ENCODE measurements around the gene ACACA.

GRCh38 chr17:37273409-37274051 is 133.1 kb downstream of the ACACA start:
- TF ChIP-seq POLR2A (IDR thresholded peaks at IDR 0.05; ENCODE audit: low read length) (no peak), GATA1 (IDR thresholded peaks at IDR 0.05; ENCODE audit: low read depth, low read length) (no peak)
